Mesothelial cell of epicardium (in vitro differentiated cells): Measurements from ENCODE around the gene ST6GALNAC6. TPM values are rescaled to one million over a fixed set of nuclear protein-coding genes. Genes with fewer than 3 reads are reported as not detected.
"Not testable (repeated sequence)": the region's sequence is repeated elsewhere in the genome, so short reads cannot be mapped to it uniquely, and the experiment has no call there.

Experiments used
- DNase-seq, 2 experiments: peaks; one replicate each; pipeline ENCODE4 v3.0.0; 2021; ENCODE audit warnings: low spot score in 2 of 2; ENCODE audit not compliant: unreplicated experiment in 2 of 2
- H3K27ac Mint-ChIP-seq: 2 replicates; pipeline ENCODE4 v1.8.0; 2021; ENCODE audit warnings: mixed read lengths
- H3K27me3 Mint-ChIP-seq: 2 replicates; pipeline ENCODE4 v1.8.0; 2021; ENCODE audit warnings: low read depth, mixed read lengths
- H3K36me3 Mint-ChIP-seq: 2 replicates; pipeline ENCODE4 v1.8.0; 2021; ENCODE audit warnings: mixed read lengths
- H3K4me1 Mint-ChIP-seq: 2 replicates; pipeline ENCODE4 v1.8.0; 2021; ENCODE audit warnings: mixed read lengths
- H3K4me3 Mint-ChIP-seq: 2 replicates; pipeline ENCODE4 v1.8.0; 2021; ENCODE audit warnings: mild to moderate bottlenecking, moderate library complexity, mixed read lengths
- H3K9me3 Mint-ChIP-seq: 2 replicates; pipeline ENCODE4 v1.8.0; 2021; ENCODE audit warnings: mixed read lengths
- CTCF ChIP-seq: fragments of 200-600 bp; sonication (generic); IDR thresholded peaks from one replicate; pipeline ENCODE4 v1.5.0; 2021; ENCODE audit warnings: antibody characterized with exemption; ENCODE audit not compliant: unreplicated experiment
- total RNA-seq: library from RNA; stranded (reverse); gene quantifications from 3 replicates; pipeline ENCODE4 v1.2.1, GENCODE V29; 2021

ST6GALNAC6 gene
- total RNA-seq, 1 donor from 2014 or later = 34.2 TPM

GRCh38 chr9:127884976-127885490 lies 14.4 kb downstream of the ST6GALNAC6 start:
- TF ChIP-seq CTCF = no peak
- no peaks in the 10 kb centered on the region for H3K4me1 Mint-ChIP-seq
- H3K36me3 Mint-ChIP-seq = peaks cover 22% of the 10 kb centered on the region
- H3K4me3 Mint-ChIP-seq = no peak overlapping the region
- no peaks in the 10 kb centered on the region for H3K27me3 Mint-ChIP-seq
- H3K27ac Mint-ChIP-seq = no peak overlapping the region
- no peak for DNase-seq
- no peaks in the 10 kb centered on the region for H3K9me3 Mint-ChIP-seq

GRCh38 chr9:127884427-127884911 lies 14.9 kb downstream of the ST6GALNAC6 start:
- H3K27ac Mint-ChIP-seq = no peak overlapping the region
- TF ChIP-seq CTCF = no peak
- H3K4me3 Mint-ChIP-seq = no peak overlapping the region
- no peaks in the 10 kb centered on the region for H3K27me3 Mint-ChIP-seq
- DNase-seq = no peak
- no peaks in the 10 kb centered on the region for H3K9me3 Mint-ChIP-seq
- peaks cover 20% of the 10 kb centered on the region for H3K36me3 Mint-ChIP-seq
- no peaks in the 10 kb centered on the region for H3K4me1 Mint-ChIP-seq

- Mint-ChIP-seq H3K4me3 (no peak overlapping the region), H3K36me3 (peaks cover 20% of the 10 kb centered on the region), H3K27me3 (no peaks in the 10 kb centered on the region), H3K27ac (no peak overlapping the region), H3K9me3 (no peaks in the 10 kb centered on the region), H3K4me1 (no peaks in the 10 kb centered on the region)
- no peak for TF ChIP-seq CTCF
- no peak for DNase-seq
These were observed 15.4 kb downstream of the ST6GALNAC6 start for GRCh38 chr9:127883959-127884358.

GRCh38 chr9:127881715-127882114 lies 17.7 kb downstream of the ST6GALNAC6 start:
- H3K4me1 Mint-ChIP-seq, H3K27me3 Mint-ChIP-seq, DNase-seq, H3K4me3 Mint-ChIP-seq, H3K36me3 Mint-ChIP-seq, H3K9me3 Mint-ChIP-seq, H3K27ac Mint-ChIP-seq: not testable (repeated sequence)

GRCh38 chr9:127880143-127880542 lies 19.3 kb downstream of the ST6GALNAC6 start:
- no peak for DNase-seq
- TF ChIP-seq CTCF = no peak
- H3K9me3 Mint-ChIP-seq = no peaks in the 10 kb centered on the region
- H3K4me1 Mint-ChIP-seq = peaks cover 18% of the 10 kb centered on the region
- peaks cover 2% of the 10 kb centered on the region for H3K36me3 Mint-ChIP-seq
- H3K27ac Mint-ChIP-seq = no peak overlapping the region
- H3K4me3 Mint-ChIP-seq = no peak overlapping the region
- no peaks in the 10 kb centered on the region for H3K27me3 Mint-ChIP-seq

GRCh38 chr9:127878652-127879390 lies 20.6 kb downstream of the ST6GALNAC6 start:
- no peak for DNase-seq
- peak overlapping the region; percentile 76 for H3K4me3 Mint-ChIP-seq
- no peaks in the 10 kb centered on the region for H3K36me3 Mint-ChIP-seq
- H3K27ac Mint-ChIP-seq = peak overlapping the region; percentile 63
- H3K27me3 Mint-ChIP-seq = no peaks in the 10 kb centered on the region
- H3K9me3 Mint-ChIP-seq = no peaks in the 10 kb centered on the region
- TF ChIP-seq CTCF = no peak
- peaks cover 19% of the 10 kb centered on the region for H3K4me1 Mint-ChIP-seq
